ENCODE data around the gene LRRC3B. TPM values are rescaled to one million over a fixed set of nuclear protein-coding genes. Genes with fewer than 3 reads are reported as not detected.

Gene LRRC3B
- total and polyA plus RNA-seq, 2 donors (not counting 3 experiments of a cell fraction or from before 2014, with no cell fraction given): not detected

GRCh38 chr3:26719134-26719533 lies 96.6 kb downstream of the LRRC3B start:
- DNase-seq (ENCODE audit: low read depth, low spot score): no peak
- BruUV-seq (replicated peaks): no TSS peak
- CTCF ChIA-PET: interaction anchor here (1.5 kb wide), 1 partner anchor 8 kb away, joined by 5 read pairs; no protein-coding TSS in a partner anchor
- no peaks in the 10 kb centered on the region for H3K27me3 ChIP-seq (ENCODE audit: control insufficient read depth in 2 of 2, insufficient read depth in 2 of 2, low read length in 2 of 2)
- no peak overlapping the region for H2AFZ ChIP-seq (ENCODE audit: low read depth, low read length)
- intact Hi-C loops (cut with micrococcal nuclease) (no loop called here), dilution Hi-C loops (cut with MboI; ENCODE audit: extremely low pct_ligation_motif_present, low sequenced_read_pairs) (no loop called here)
- no peak for TF ChIP-seq GATA2 (IDR thresholded peaks at IDR 0.05; ENCODE audit: insufficient read depth, insufficient read length, low read depth, low read length)
- TF ChIP-seq MYC (IDR thresholded peaks at IDR 0.05; ENCODE audit: low read depth, low read length): no peak
- TF ChIP-seq MAX (IDR thresholded peaks at IDR 0.05; ENCODE audit: insufficient read depth, insufficient read length): no peak
- no peak for TF ChIP-seq CTCF (IDR thresholded peaks at IDR 0.05; ENCODE audit: extremely low read depth in 1 of 2, insufficient read depth in 1 of 2, low read depth in 1 of 2, low read length in 2 of 2)
- no peak for TF ChIP-seq FOS (IDR thresholded peaks at IDR 0.05; ENCODE audit: borderline replicate concordance, insufficient read depth, low read length)
- no peak for TF ChIP-seq POLR2AphosphoS5 (IDR thresholded peaks at IDR 0.05; ENCODE audit: insufficient read depth, low read depth, low read length)
- TF ChIP-seq EZH2 (IDR thresholded peaks at IDR 0.05; ENCODE audit: borderline replicate concordance, low read depth, low read length, severe bottlenecking): no peak
- TF ChIP-seq JUN (IDR thresholded peaks at IDR 0.05; ENCODE audit: borderline replicate concordance, insufficient read depth, insufficient read length, low read depth): no peak
- TF ChIP-seq POLR2A (IDR thresholded peaks at IDR 0.05; ENCODE audit: low read depth, low read length): no peak
- H3K4me2 ChIP-seq (ENCODE audit: insufficient read depth, low read length): no peak overlapping the region
- H3K9ac ChIP-seq (replicated peaks; ENCODE audit: extremely low read depth, insufficient read depth, low read length): no peak overlapping the region
- no peak overlapping the region for H3K4me3 ChIP-seq (replicated peaks in 1 of 3; ENCODE audit: insufficient read depth in 1 of 3, low read depth in 1 of 3, low read length in 3 of 3)
- H3K9me1 ChIP-seq (replicated peaks; ENCODE audit: control insufficient read depth, extremely low read depth, insufficient read depth, low read length): no peaks in the 10 kb centered on the region
- H3K4me1 ChIP-seq (ENCODE audit: control insufficient read depth, extremely low read depth, insufficient read depth, low read length): no peaks in the 10 kb centered on the region
- POLR2A ChIA-PET: no interaction called here
- no peaks in the 10 kb centered on the region for H4K20me1 ChIP-seq (replicated peaks; ENCODE audit: control insufficient read depth, extremely low read depth, insufficient read depth, low read length)
- H3K9me3 ChIP-seq (replicated peaks; ENCODE audit: control insufficient read depth, insufficient read depth, low read length): peaks cover 3% of the 10 kb centered on the region
- no peak overlapping the region for H3K27ac ChIP-seq (ENCODE audit: insufficient read depth, low read depth, low read length)
- H3K79me2 ChIP-seq (ENCODE audit: control insufficient read depth, insufficient read depth, low read length): no peaks in the 10 kb centered on the region
- no peak for FAIRE-seq
- H3K36me3 ChIP-seq (ENCODE audit: control insufficient read depth in 2 of 2, extremely low read depth in 1 of 2, insufficient read depth in 2 of 2, low read length in 2 of 2): no peaks in the 10 kb centered on the region

Data from endothelial cell of umbilical vein (primary cell).